Hematopoietic multipotent progenitor cell treated with erythropoietin and hydrocortisone succinate and interleukin-3 and kit ligand, for 15 days (in vitro differentiated cells): Measurements from ENCODE around the gene PHLPP1.

Source experiments
- DNase-seq: peaks from one replicate; pipeline ENCODE4 v3.0.0-alpha.2; 2015; ENCODE audit warnings: low spot score

The PHLPP1 gene

DNA sequence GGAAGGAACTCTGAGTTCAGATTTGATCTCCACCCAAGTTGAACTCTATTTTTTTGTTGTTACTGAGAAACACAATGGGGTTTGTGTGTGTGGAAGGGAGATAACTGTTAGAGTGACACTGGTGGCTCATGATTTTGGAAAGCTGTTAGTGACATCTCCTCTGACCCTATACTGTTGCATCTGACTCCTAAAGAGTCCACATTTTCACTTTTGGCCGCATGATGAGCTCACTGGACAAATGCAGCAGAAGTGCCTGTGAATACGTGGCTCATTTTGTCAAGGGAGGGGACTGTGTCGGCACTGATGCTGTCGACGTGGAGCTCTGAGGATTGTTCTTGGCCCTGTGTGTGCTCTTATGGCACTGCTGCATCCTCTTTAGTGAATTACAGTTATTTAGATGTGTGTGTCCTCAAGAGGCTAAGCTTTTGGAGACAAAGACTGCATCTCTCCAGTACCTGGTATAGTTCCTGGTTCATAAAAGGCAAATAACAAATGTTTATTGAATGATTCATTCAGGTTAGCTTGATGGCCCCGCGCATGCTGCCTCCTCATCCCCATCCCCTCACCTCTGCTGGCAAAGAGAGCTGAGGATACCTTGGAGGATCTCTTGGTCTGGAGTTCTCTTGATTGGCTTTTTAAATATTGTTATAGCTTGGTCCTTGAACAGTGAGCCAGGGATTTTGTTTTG, 135.4 kb downstream of the PHLPP1 start:
- no peak for DNase-seq

GRCh38 chr18:62852851-62853250, 137.5 kb downstream of the PHLPP1 start:
- no peak for DNase-seq

DNA sequence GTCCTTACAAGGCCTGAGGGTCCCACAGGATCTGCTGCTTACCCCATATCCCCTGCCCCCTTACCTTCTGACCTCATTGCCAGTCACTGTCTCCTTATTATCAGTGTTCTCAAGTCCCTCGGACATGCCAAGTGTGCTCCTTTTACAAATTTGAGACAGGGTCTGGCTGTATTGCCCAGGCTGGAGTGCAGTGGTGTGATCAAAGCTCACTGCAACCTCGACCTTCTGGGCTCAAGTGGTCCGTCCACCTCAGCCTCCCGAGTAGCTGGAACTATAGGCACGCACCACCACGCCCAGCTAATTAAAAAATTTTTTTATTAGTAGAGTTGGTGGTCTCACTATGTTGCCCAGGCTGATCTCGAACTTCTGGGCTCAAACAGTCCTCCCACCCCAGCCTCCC, 141.0 kb downstream of the PHLPP1 start:
- DNase-seq = no peak

GRCh38 chr18:62857263-62857976, 142.1 kb downstream of the PHLPP1 start:
- no peak for DNase-seq

DNA sequence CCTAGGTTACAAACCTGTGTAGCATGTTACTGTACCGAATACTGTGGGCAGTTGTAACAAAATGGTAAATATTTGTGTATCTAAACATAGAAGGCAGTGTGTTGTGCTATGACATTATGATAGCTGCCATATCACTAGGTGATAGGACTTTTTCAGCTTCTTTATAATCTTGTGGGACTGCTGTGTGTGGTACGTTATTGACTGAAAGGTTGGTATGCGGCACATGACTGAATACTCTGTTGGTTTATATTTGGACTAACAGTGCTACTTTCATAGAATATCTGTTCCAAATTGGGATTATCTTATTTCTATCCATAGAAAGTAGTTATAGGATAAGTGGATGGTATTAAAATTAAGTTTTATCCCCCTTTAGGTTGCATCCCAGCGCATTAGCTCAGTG, 144.7 kb downstream of the PHLPP1 start:
- DNase-seq = no peak

DNA sequence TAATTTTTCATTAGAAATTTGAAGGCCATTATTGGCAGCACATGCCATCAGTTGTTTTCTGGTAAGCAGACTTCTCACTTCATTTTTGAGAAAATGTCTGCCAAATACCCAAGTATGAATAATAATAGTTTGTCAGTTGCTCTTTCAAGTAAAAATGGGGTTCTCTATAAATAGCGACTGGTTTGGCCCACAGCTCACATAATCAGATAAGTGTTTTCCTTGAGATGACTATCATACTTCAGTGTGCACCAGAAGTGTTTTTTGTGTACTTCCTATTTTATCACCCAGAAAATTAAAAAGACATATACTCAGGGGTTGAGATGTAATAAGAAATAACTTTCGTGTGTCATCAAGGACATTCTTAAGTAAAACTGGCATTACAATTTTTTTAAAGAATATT, 147.1 kb downstream of the PHLPP1 start:
- DNase-seq = no peak

GRCh38 chr18:62863579-62864001, 148.2 kb downstream of the PHLPP1 start:
- no peak for DNase-seq

DNA sequence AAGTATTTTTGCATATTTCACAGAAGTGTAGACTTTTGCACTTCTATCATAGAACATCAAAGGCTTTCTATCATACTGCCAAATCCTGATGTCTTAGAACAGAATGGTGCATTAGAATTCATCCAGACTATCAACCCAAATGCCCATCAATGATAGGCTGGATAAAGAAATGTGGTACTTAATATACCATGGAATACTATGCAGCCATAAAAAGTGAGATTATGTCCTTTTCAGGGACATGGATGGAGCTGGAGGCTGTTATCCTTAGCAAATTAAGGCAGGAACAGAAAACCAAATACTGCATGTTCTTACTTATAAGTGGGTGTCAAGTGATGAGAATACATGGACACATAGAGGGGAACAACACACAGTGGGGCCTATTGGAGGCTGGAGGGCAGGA, 150.2 kb downstream of the PHLPP1 start:
- DNase-seq = no peak

DNA sequence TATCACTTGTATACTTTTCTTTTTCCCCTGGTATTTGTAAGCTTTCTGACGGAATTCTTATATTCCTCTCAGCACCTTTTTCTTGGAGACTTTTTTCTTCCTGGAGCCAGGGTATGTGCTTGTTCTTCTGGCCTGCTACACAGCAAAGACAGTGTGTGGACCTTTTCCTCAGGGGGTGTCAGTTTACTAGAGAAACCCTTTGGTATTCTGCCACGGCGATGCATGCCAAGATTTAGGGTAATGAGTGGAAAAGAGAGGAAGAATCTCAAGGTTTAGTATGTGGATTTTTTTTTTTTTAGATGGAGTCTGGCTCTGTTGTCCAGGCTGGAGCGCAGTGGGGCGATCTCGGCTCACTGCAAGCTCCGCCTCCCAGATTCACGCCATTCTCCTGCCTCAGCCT, 152.2 kb downstream of the PHLPP1 start:
- no peak for DNase-seq

DNA sequence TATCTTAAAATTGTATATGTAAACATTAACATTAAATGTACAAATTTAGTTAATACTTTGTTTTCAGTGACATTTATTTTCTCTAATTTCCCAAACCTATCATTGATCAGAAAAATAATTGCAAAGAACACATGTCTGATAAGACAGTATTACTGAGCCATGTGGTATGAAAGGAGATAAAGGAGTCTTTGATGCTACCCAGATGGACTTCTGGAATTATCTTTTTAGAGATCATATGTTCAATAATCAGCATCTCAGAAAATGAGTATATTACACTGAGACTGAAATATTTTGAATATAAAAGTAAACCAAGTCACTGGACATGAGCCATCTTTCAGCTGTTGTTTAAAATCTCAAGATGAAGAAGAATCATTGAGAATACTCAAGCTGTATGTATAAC, 153.3 kb downstream of the PHLPP1 start:
- no peak for DNase-seq

- no peak for DNase-seq
These were observed 155.3 kb downstream of the PHLPP1 start for GRCh38 chr18:62870643-62871042.

GRCh38 chr18:62875323-62875722, 160.0 kb downstream of the PHLPP1 start:
- DNase-seq = no peak

- no peak for DNase-seq
These were observed 160.8 kb downstream of the PHLPP1 start for GRCh38 chr18:62876111-62876510.

GRCh38 chr18:62876828-62877227, 161.5 kb downstream of the PHLPP1 start:
- no peak for DNase-seq

- no peak for DNase-seq
These were observed 162.3 kb downstream of the PHLPP1 start for GRCh38 chr18:62877411-62878221.

GRCh38 chr18:62878305-62878704, 163.0 kb downstream of the PHLPP1 start:
- DNase-seq = no peak

- no peak for DNase-seq
These were observed 164.7 kb downstream of the PHLPP1 start for GRCh38 chr18:62880034-62880433.

GRCh38 chr18:62880673-62881364, 165.5 kb downstream of the PHLPP1 start:
- no peak for DNase-seq

DNA sequence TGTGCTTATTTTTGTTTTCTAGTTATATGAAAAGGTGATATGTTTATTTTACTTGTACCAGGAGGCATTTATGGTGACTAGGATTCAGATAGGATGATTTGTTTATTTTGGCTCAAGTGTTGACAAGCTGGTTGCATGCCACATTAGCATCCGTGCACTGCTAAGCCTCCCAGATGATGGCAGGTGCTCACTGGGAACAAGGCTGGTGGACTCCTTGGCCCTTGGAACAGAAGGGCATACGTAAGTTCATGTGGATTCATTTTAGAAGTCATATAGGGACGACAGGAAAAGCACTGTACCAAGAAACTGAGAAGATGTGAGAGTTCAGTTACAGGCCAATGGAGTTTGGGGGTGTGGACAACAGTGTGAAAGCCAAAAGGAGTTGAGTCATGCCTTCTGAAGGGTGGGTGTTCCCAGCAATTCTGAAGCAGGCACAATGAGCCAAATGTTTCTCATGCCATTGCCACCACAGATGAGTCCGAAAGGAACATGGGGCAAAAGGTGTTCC, 166.2 kb downstream of the PHLPP1 start:
- no peak for DNase-seq

GRCh38 chr18:62883937-62884735, 168.8 kb downstream of the PHLPP1 start:
- DNase-seq = no peak

- DNase-seq = no peak
These were observed 170.5 kb downstream of the PHLPP1 start for GRCh38 chr18:62885804-62886203.
